Neural cell (in vitro differentiated cells): ENCODE results near the gene ABCB6. TPM values are rescaled to one million over a fixed set of nuclear protein-coding genes. Genes with fewer than 3 reads are reported as not detected.

Source experiments
- H2AFZ ChIP-seq: fragments of 200-600, 300-800 bp; sonication (generic), shearing (Covaris generic); 2 replicates; pipeline ENCODE4 v1.6.0; 2014; ENCODE audit warnings: low read depth, mild to moderate bottlenecking, antibody characterized with exemption, low read length, moderate library complexity
- H3F3A ChIP-seq: fragments of 200-600 bp; shearing (Covaris generic); 2 replicates; pipeline ENCODE4 v1.6.1; 2016; ENCODE audit warnings: mild to moderate bottlenecking, moderate library complexity, mixed read lengths, antibody characterized with exemption, low read length; ENCODE audit not compliant: insufficient read depth, poor library complexity, severe bottlenecking
- H3K27ac ChIP-seq: fragments of 200-600, 300-800 bp; sonication (generic), shearing (Covaris generic); 2 replicates; pipeline ENCODE4 v1.5.1; 2014; ENCODE audit warnings: mild to moderate bottlenecking, low read length, moderate library complexity
- H3K27me3 ChIP-seq: fragments of 300-800, 200-600 bp; sonication (generic), shearing (Covaris generic); 2 replicates; pipeline ENCODE4 v1.6.0; 2014; ENCODE audit warnings: mild to moderate bottlenecking, low read depth, low read length, moderate library complexity; ENCODE audit not compliant: insufficient read depth
- H3K36me3 ChIP-seq: fragments of 300-800, 200-600 bp; sonication (generic), shearing (Covaris generic); 2 replicates; pipeline ENCODE4 v1.5.1; 2014; ENCODE audit warnings: mild to moderate bottlenecking, antibody characterized with exemption, low read length, moderate library complexity; ENCODE audit not compliant: insufficient read depth
- H3K4me2 ChIP-seq: fragments of 300-800, 200-600 bp; sonication (generic), shearing (Covaris generic); 2 replicates; pipeline ENCODE4 v1.6.0; 2014; ENCODE audit warnings: mild to moderate bottlenecking, low read length
- H3K4me3 ChIP-seq: fragments of 300-800, 200-600 bp; sonication (generic), shearing (Covaris generic); 2 replicates; pipeline ENCODE4 v1.5.1; 2014; ENCODE audit warnings: mild to moderate bottlenecking, low read length, moderate library complexity
- H3K79me2 ChIP-seq: fragments of 200-600 bp; shearing (Covaris generic); replicated peaks from 2 replicates; pipeline ENCODE4 v1.6.0; 2014; ENCODE audit warnings: mild to moderate bottlenecking, low read length, moderate library complexity; ENCODE audit not compliant: insufficient read depth
- H3K9ac ChIP-seq: fragments of 300-800, 200-600 bp; sonication (generic), shearing (Covaris generic); 2 replicates; pipeline ENCODE4 v1.6.1; 2016; ENCODE audit warnings: mild to moderate bottlenecking, low read length, mixed read lengths
- H3K9me2 ChIP-seq: fragments of 200-600 bp; shearing (Covaris generic); 2 replicates; pipeline ENCODE4 v1.6.1; 2016; ENCODE audit warnings: mild to moderate bottlenecking, low read length, mixed read lengths; ENCODE audit not compliant: insufficient read depth
- H3K9me3 ChIP-seq: fragments of 200-600, 300-800 bp; sonication (generic), shearing (Covaris generic); 2 replicates; pipeline ENCODE4 v1.6.1; 2016; ENCODE audit warnings: mild to moderate bottlenecking, mixed run types, low read length, moderate library complexity, mixed read lengths
- H4K20me1 ChIP-seq: fragments of 200-600 bp; shearing (Covaris generic); 2 replicates; pipeline ENCODE4 v1.6.1; 2016; ENCODE audit warnings: mild to moderate bottlenecking, mixed run types; ENCODE audit not compliant: insufficient read depth
- CTCF ChIP-seq: fragments of 450-650 bp; IDR thresholded peaks from 2 replicates; pipeline ENCODE4 v1.5.1; 2014; ENCODE audit warnings: antibody characterized with exemption, mild to moderate bottlenecking, moderate library complexity; ENCODE audit not compliant: poor library complexity, severe bottlenecking
- EZH2 ChIP-seq: fragments of 200-600, 300-800 bp; shearing (Covaris generic), sonication (generic); IDR thresholded peaks from 2 replicates; pipeline ENCODE4 v1.6.1; 2014; ENCODE audit warnings: antibody characterized with exemption, low read length, borderline replicate concordance, mild to moderate bottlenecking; ENCODE audit not compliant: insufficient read depth, poor library complexity, severe bottlenecking
- MXI1 ChIP-seq: fragments of 450-650 bp; conservative IDR thresholded peaks from 2 replicates; pipeline ENCODE4 v1.6.1; 2014; ENCODE audit warnings: antibody characterized with exemption, mild to moderate bottlenecking; ENCODE audit not compliant: poor library complexity, severe bottlenecking
- POLR2AphosphoS5 ChIP-seq: IDR thresholded peaks from 2 replicates; pipeline ENCODE4 v1.6.1; 2012
- RAD21 ChIP-seq: fragments of 450-650 bp; conservative IDR thresholded peaks from 2 replicates; pipeline ENCODE4 v1.6.1; 2014; ENCODE audit warnings: antibody characterized with exemption, mild to moderate bottlenecking, moderate library complexity
- REST ChIP-seq: IDR thresholded peaks from 2 replicates; pipeline ENCODE4 v1.6.1; 2012; ENCODE audit warnings: borderline replicate concordance
- SMC3 ChIP-seq: fragments of 450-650 bp; conservative IDR thresholded peaks from 2 replicates; pipeline ENCODE4 v1.6.1; 2014; ENCODE audit warnings: antibody characterized with exemption, mild to moderate bottlenecking, moderate library complexity; ENCODE audit not compliant: poor library complexity
- TAF1 ChIP-seq: IDR thresholded peaks from 2 replicates; pipeline ENCODE4 v1.6.1; 2012; ENCODE audit warnings: low read depth
- polyA plus RNA-seq: library from polyadenylated mRNA; depleted of rRNA; stranded (reverse); fragments of >200 nt; gene quantifications from 2 replicates; pipeline ENCODE4 v1.2.3, GENCODE V29; 2014

ABCB6 gene
- polyA plus RNA-seq, 1 donor from 2014 or later: 28.1 TPM

DNA sequence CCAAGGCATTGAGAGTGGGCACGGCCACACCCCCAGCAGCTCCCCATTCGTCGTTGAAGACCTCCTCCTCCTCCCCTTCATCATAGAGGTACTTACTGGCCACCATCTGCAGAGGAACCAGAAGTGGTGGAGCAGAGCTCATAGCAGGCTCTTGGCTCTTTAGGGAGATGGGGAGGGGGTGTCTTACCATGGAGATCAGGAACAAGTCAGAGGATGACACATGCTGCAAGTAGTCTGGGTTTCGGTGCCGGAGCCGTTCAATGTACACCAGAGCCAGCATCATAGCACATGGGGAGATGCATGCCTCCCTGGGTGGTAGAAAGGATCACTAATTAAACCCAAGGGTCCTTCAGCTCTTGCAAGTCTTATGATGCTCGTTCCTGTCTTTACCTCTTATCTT lies 44.0 kb downstream of the ABCB6 start:
- Histone ChIP-seq H3K36me3 (no peaks in the 10 kb centered on the region), H3K27ac (no peak overlapping the region), H3K9ac (no peak overlapping the region)

GRCh38 chr2:219174146-219174545 lies 44.6 kb downstream of the ABCB6 start:
- Histone ChIP-seq H3K4me3 (no peak overlapping the region), H3K79me2 (peaks cover 9% of the 10 kb centered on the region), H3K27ac (no peak overlapping the region), H3K4me2 (no peak overlapping the region), H3K36me3 (no peaks in the 10 kb centered on the region), H3K27me3 (no peaks in the 10 kb centered on the region), H2AFZ (no peak overlapping the region), H3K9me2 (no peaks in the 10 kb centered on the region), H4K20me1 (no peaks in the 10 kb centered on the region), H3K9ac (no peak overlapping the region), H3K9me3 (no peaks in the 10 kb centered on the region), H3F3A (peaks cover 3% of the 10 kb centered on the region)
- TF ChIP-seq CTCF: no peak
- no peak for TF ChIP-seq TAF1
- TF ChIP-seq REST: no peak
- no peak for TF ChIP-seq POLR2AphosphoS5
- TF ChIP-seq EZH2: no peak
- TF ChIP-seq SMC3: no peak
- no peak for TF ChIP-seq MXI1

More for the DNA sequence above, 44.0 kb downstream of the ABCB6 start:
- TF ChIP-seq RAD21 (no peak), REST (no peak), EZH2 (no peak)
- Histone ChIP-seq H2AFZ (no peak overlapping the region), H3K4me3 (no peak overlapping the region), H3K27me3 (no peaks in the 10 kb centered on the region), H3K79me2 (peaks cover 15% of the 10 kb centered on the region), H3K9me3 (no peaks in the 10 kb centered on the region), H3K9me2 (no peaks in the 10 kb centered on the region), H3K4me2 (no peak overlapping the region), H4K20me1 (no peaks in the 10 kb centered on the region), H3F3A (peaks cover 3% of the 10 kb centered on the region)
